ENCODE measurements around the gene TDRD7.

- TF ChIP-seq EZH2 (IDR thresholded peaks at IDR 0.05; ENCODE audit: insufficient read depth, low read length), result no peak
- TF ChIP-seq CTCF (IDR thresholded peaks at IDR 0.05; ENCODE audit: insufficient read depth, low read depth, low read length), result no peak
These were observed 3.2 kb downstream of the TDRD7 start for GRCh38 chr9:97415146-97415545.
